GM12864 (cell line): ENCODE results near the gene SLC12A8.

Source experiments
- DNase-seq: peaks from one replicate; pipeline ENCODE4 v3.0.0-alpha.2; 2011; ENCODE audit warnings: low read depth
- H3K4me3 ChIP-seq: 2 replicates; pipeline ENCODE4 v1.5.1; 2011; ENCODE audit warnings: mild to moderate bottlenecking, low read depth, low read length, control low read depth
- CTCF ChIP-seq: IDR thresholded peaks from 2 replicates; pipeline ENCODE4 v1.5.1; 2011; ENCODE audit warnings: low read depth, mild to moderate bottlenecking, moderate library complexity, low read length, control low read depth, inconsistent platforms; ENCODE audit errors: missing control alignments

The SLC12A8 gene

GRCh38 chr3:125179143-125179883 lies 33.2 kb downstream of the SLC12A8 start:
- DNase-seq: no peak
- H3K4me3 ChIP-seq: no peak overlapping the region
- TF ChIP-seq CTCF: no peak

GRCh38 chr3:125177746-125178145 lies 34.8 kb downstream of the SLC12A8 start:
- H3K4me3 ChIP-seq: no peak overlapping the region
- TF ChIP-seq CTCF: no peak
- DNase-seq: no peak

- no peak for DNase-seq
- TF ChIP-seq CTCF: no peak
- H3K4me3 ChIP-seq: no peak overlapping the region
Observed at GRCh38 chr3:125175295-125176078, 37.1 kb downstream of the SLC12A8 start.

DNA sequence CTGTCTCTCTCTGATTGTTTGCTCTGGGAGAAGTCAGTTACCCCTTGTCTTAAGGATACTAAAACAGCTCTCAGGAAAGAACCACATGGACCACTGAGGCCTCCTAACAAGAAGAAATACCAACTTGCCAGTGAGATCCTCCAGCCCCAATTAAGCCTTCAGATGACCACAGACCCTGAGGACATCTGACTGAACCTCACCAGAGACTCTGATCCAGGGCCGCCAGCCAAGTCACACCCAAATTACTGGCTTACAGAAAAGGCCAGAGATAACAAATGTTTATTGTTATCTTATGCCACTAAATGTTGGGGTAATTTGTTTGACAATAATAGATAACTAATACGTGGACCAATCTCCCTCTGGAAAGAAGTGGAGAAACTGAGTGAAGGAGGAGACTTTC lies 40.2 kb downstream of the SLC12A8 start:
- no peak for DNase-seq
- no peak for TF ChIP-seq CTCF
- H3K4me3 ChIP-seq: no peak overlapping the region

DNA sequence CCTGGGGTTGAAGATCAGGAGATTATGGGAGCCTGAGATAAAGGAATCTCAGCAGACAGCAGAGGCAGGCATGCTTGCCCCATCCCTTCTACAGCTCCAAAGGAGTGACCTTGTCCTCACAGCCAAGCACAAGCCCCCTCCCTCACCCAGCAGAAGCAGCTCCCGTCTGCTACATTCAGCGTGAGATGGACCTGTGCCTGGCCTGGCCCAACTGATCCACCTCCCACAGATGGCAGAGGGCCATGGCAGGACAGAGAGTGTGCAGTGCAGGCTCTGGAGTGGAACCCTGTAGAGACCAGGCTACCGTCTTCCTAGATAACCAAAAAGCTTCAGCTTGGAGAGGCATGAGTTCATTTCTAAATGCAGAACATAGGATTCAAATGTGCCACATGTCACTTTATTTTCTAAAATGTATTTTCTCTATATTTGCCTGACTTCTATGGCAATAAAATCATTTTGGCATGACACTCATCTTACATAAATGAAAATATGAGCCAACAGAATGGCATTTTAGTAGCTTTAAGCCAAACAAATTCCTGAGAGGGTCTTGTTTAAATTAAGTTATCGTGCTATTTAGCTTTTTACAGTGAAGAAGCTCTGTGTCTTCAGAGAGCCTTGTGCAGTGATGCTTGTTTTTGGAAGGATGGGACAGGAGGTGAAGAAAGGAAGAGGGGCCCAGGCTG lies 43.7 kb downstream of the SLC12A8 start:
- DNase-seq: no peak
- TF ChIP-seq CTCF: no peak

GRCh38 chr3:125166599-125167136 lies 45.9 kb downstream of the SLC12A8 start:
- no peak for DNase-seq
- no peak for TF ChIP-seq CTCF
- H3K4me3 ChIP-seq: no peak overlapping the region

More for the DNA sequence above, 43.7 kb downstream of the SLC12A8 start:
- no peak overlapping the region for H3K4me3 ChIP-seq
